B cell (primary cell): ENCODE data around the gene GGTA1. TPM values are rescaled to one million over a fixed set of nuclear protein-coding genes. Genes with fewer than 3 reads are reported as not detected.

Source experiments
- ATAC-seq: fragments of 200-7000 bp; cut with Tn5 transposase; one replicate; pipeline ENCODE4 v1.10.0; 2021; ENCODE audit warnings: low read depth, mild to moderate bottlenecking, moderate number of reproducible peaks, moderate library complexity
- CTCF ChIA-PET: fragments of 350-600 bp; sonication (Branson Sonifier 250); formaldehyde crosslinking; loops from one replicate; lab custom pipeline; 2021; ENCODE audit warnings: antibody characterized with exemption, inconsistent platforms; lab: Charles Lee
- POLR2A ChIA-PET: fragments of 350-600 bp; sonication (Branson Sonifier 250); formaldehyde crosslinking; loops from one replicate; lab custom pipeline; 2021; ENCODE audit warnings: antibody characterized with exemption; lab: Charles Lee
- DNase-seq: peaks from one replicate; pipeline ENCODE4 v3.0.0; 2013
- H2AFZ ChIP-seq: 2 replicates; pipeline ENCODE4 v1.6.1; 2012; ENCODE audit warnings: mild to moderate bottlenecking, low read depth, low read length; ENCODE audit not compliant: insufficient read depth, poor library complexity, severe bottlenecking
- H3K27ac ChIP-seq, 2 donors: 1 replicate in 1 of 2; 2 replicates in 1 of 2; pipeline ENCODE4 v1.5.1; 2012 to 2013; ENCODE audit warnings: low read length in 2 of 2, mild to moderate bottlenecking in 2 of 2, moderate library complexity in 1 of 2
- H3K27me3 ChIP-seq, 4 experiments: fragments of 200-600 bp in 1 of 4; sonication (generic) in 1 of 4; replicated peaks in 1 of 4; 1 replicate in 2 of 4; 2 replicates in 2 of 4; pipeline versions ENCODE4 v1.6.1 to v1.7.0; 2013 to 2016; ENCODE audit warnings: low read length in 3 of 4, mild to moderate bottlenecking in 2 of 4, mixed read lengths in 1 of 4, moderate library complexity in 1 of 4; ENCODE audit not compliant: insufficient read depth in 4 of 4, control insufficient read depth in 3 of 4; ENCODE audit errors: control extremely low read depth in 1 of 4
- H3K36me3 ChIP-seq, 2 experiments: replicated peaks in 1 of 2; 1 replicate in 1 of 2; 2 replicates in 1 of 2; pipeline versions ENCODE4 v1.6.1 to v1.7.1; 2013; ENCODE audit warnings: low read length in 1 of 2; ENCODE audit not compliant: insufficient read depth in 2 of 2, control insufficient read depth in 1 of 2; ENCODE audit errors: control extremely low read depth in 1 of 2, extremely low read depth in 1 of 2
- H3K4me1 ChIP-seq, 2 donors: fragments of 200-600 bp in 1 of 2; sonication (generic) in 1 of 2; 1 replicate in 1 of 2; 2 replicates in 1 of 2; pipeline versions ENCODE4 v1.5.1 to v1.6.1; 2013 to 2017; ENCODE audit warnings: low read length in 2 of 2; ENCODE audit not compliant: control insufficient read depth in 2 of 2, insufficient read depth in 2 of 2
- H3K4me2 ChIP-seq: replicated peaks from 2 replicates; pipeline ENCODE3; 2012; ENCODE audit warnings: mild to moderate bottlenecking, low read depth, low read length; ENCODE audit not compliant: poor library complexity, severe bottlenecking
- H3K4me3 ChIP-seq, 5 experiments: fragments of 200-600 bp in 1 of 5; sonication (generic) in 1 of 5; 1 replicate in 3 of 5; 2 replicates in 2 of 5; pipeline versions ENCODE4 v1.5.1 to v1.7.0; 2011 to 2016; ENCODE audit warnings: low read length in 4 of 5, mild to moderate bottlenecking in 4 of 5, low read depth in 2 of 5, control low read depth in 1 of 5, moderate library complexity in 1 of 5; ENCODE audit not compliant: insufficient read depth in 1 of 5; ENCODE audit errors: control extremely low read depth in 1 of 5, extremely low read depth in 1 of 5
- H3K79me2 ChIP-seq: fragments of 200-600 bp; sonication (generic); one replicate; pipeline ENCODE4 v1.6.0; 2016; ENCODE audit warnings: low read length; ENCODE audit not compliant: control insufficient read depth, insufficient read depth
- H3K9ac ChIP-seq: fragments of 200-600 bp; sonication (generic); 2 replicates; pipeline ENCODE4 v1.6.1; 2017; ENCODE audit warnings: mild to moderate bottlenecking, low read length, moderate library complexity
- H3K9me3 ChIP-seq, 3 donors: one replicate each; pipeline versions ENCODE4 v1.6.1 to v1.7.1; 2013; ENCODE audit warnings: low read length in 2 of 3; ENCODE audit not compliant: control insufficient read depth in 2 of 3, insufficient read depth in 1 of 3; ENCODE audit errors: control extremely low read depth in 1 of 3
- H4K20me1 ChIP-seq: 2 replicates; pipeline ENCODE4 v1.6.0; 2012; ENCODE audit warnings: mild to moderate bottlenecking, low read length; ENCODE audit not compliant: insufficient read depth, control insufficient read depth, poor library complexity, severe bottlenecking
- H3K27ac Mint-ChIP-seq: one replicate; pipeline ENCODE4 v1.8.0; 2021; ENCODE audit warnings: mixed read lengths
- H3K27me3 Mint-ChIP-seq: one replicate; pipeline ENCODE4 v1.8.0; 2021; ENCODE audit warnings: mixed read lengths
- H3K4me1 Mint-ChIP-seq: one replicate; pipeline ENCODE4 v1.8.0; 2021; ENCODE audit warnings: mixed read lengths
- H3K4me3 Mint-ChIP-seq: one replicate; pipeline ENCODE4 v1.8.0; 2021; ENCODE audit warnings: mixed read lengths
- H3K9me3 Mint-ChIP-seq: one replicate; pipeline ENCODE4 v1.8.0; 2022; ENCODE audit warnings: mixed read lengths; ENCODE audit not compliant: insufficient read depth
- CTCF ChIP-seq: fragments of 200-600 bp; IDR thresholded peaks from one replicate; pipeline ENCODE4 v1.8.0; 2022; ENCODE audit warnings: antibody characterized with exemption, mild to moderate bottlenecking
- EZH2 ChIP-seq: IDR thresholded peaks from 2 replicates; pipeline ENCODE4 v1.6.1; 2012; ENCODE audit warnings: borderline replicate concordance, low read depth, mild to moderate bottlenecking, moderate library complexity, low read length; ENCODE audit not compliant: insufficient read depth, poor library complexity, severe bottlenecking
- WGBS: methylation state at CpG from one replicate; pipeline ENCODE4 v1.1.5; 2013; ENCODE audit warnings: missing lambda C conversion rate; ENCODE audit not compliant: insufficient coverage; 5-methylcytosine and 5-hydroxymethylcytosine counted together
- intact Hi-C: fragments of 100-400 bp; cut with micrococcal nuclease; formaldehyde crosslinking; loops from one replicate; pipeline ENCODE4 v1.10.0; 2022
- polyA plus RNA-seq: library from polyadenylated mRNA; depleted of rRNA; stranded (reverse); fragments of >200 nt; gene quantifications from 2 replicates; pipeline ENCODE4 v1.2.3, GENCODE V29; 2012
- total RNA-seq, 2 donors: library from RNA; stranded (reverse); fragments of 120-200 nt in 1 of 2; gene quantifications; 1 replicate in 1 of 2; 2 replicates in 1 of 2; pipeline versions ENCODE4 v1.2.3 to v1.2.4, GENCODE V29; 2013 to 2022

GGTA1 gene
- total and polyA plus RNA-seq, 2 donors (not counting 1 experiment from before 2014, with no cell fraction given), result not detected

- 18% methylated on average over 10 of the region's 15 CpGs for WGBS
- H4K20me1 ChIP-seq, result no peaks in the 10 kb centered on the region
- POLR2A ChIA-PET, result no interaction called here
- no peak overlapping the region for H2AFZ ChIP-seq
- peaks cover 3% of the 10 kb centered on the region for H3K9me3 Mint-ChIP-seq
- CTCF ChIA-PET, result interaction anchor here (1.0 kb wide), 1 partner anchor 25 kb away, joined by 3 read pairs; no protein-coding TSS in a partner anchor
- TF ChIP-seq EZH2 (no peak), CTCF (no peak)
- no peak overlapping the region for H3K27ac ChIP-seq
- H3K9ac ChIP-seq, result no peak overlapping the region
- H3K4me1 ChIP-seq, result peaks cover 0 to 5% of the 10 kb centered on the region in 2 donors
- no peaks in the 10 kb centered on the region for H3K36me3 ChIP-seq
- no peak overlapping the region for H3K4me2 ChIP-seq
- peaks cover 12% of the 10 kb centered on the region for H3K27me3 Mint-ChIP-seq
- peaks cover 0 to 6% (median 0%) of the 10 kb centered on the region in 4 experiments for H3K27me3 ChIP-seq
- peaks cover 12% of the 10 kb centered on the region for H3K4me1 Mint-ChIP-seq
- no peaks in the 10 kb centered on the region for H3K79me2 ChIP-seq
- H3K9me3 ChIP-seq, result peaks cover 0 to 28% (median 9%) of the 10 kb centered on the region in 3 donors
- intact Hi-C loops, result no loop called here
- H3K4me3 ChIP-seq, result no peak overlapping the region
- ATAC-seq (no peak), DNase-seq (no peak)
- H3K27ac Mint-ChIP-seq, result no peak overlapping the region
- no peak overlapping the region for H3K4me3 Mint-ChIP-seq
Observed at GRCh38 chr9:121510766-121511550, 11.3 kb upstream of the GGTA1 start.

- Histone ChIP-seq H3K4me3 (no peak overlapping the region), H3K9ac (no peak overlapping the region), H3K27ac (no peak overlapping the region), H2AFZ (no peak overlapping the region), H4K20me1 (no peaks in the 10 kb centered on the region), H3K9me3 (peaks cover 0 to 25% (median 9%) of the 10 kb centered on the region in 3 donors), H3K79me2 (no peaks in the 10 kb centered on the region), H3K4me2 (no peak overlapping the region), H3K27me3 (peaks cover 0 to 8% (median 0%) of the 10 kb centered on the region in 4 experiments), H3K36me3 (no peaks in the 10 kb centered on the region), H3K4me1 (peaks cover 0 to 5% of the 10 kb centered on the region in 2 donors)
- no peak overlapping the region for H3K4me3 Mint-ChIP-seq
- 100% methylated on average over 1 of the region's 5 CpGs for WGBS
- ATAC-seq, result no peak
- DNase-seq, result no peak
- no peak overlapping the region for H3K27ac Mint-ChIP-seq
- peaks cover 12% of the 10 kb centered on the region for H3K4me1 Mint-ChIP-seq
- intact Hi-C loops, result no loop called here
- POLR2A ChIA-PET, result no interaction called here
- CTCF ChIA-PET, result no interaction called here
- peaks cover 3% of the 10 kb centered on the region for H3K9me3 Mint-ChIP-seq
- H3K27me3 Mint-ChIP-seq, result peaks cover 15% of the 10 kb centered on the region
- TF ChIP-seq CTCF (no peak), EZH2 (no peak)
Observed at GRCh38 chr9:121509180-121509579, 9.5 kb upstream of the GGTA1 start.
